DOHH2 (cell line): ENCODE measurements around the gene SLC66A3.

Experiments
- H3F3A ChIP-seq: fragments of 200-600 bp; sonication (generic), shearing (Covaris generic); 2 replicates; pipeline ENCODE4 v1.6.0; 2016; ENCODE audit warnings: antibody characterized with exemption, mild to moderate bottlenecking; ENCODE audit not compliant: control insufficient read depth, insufficient read depth
- H3K27ac ChIP-seq: fragments of 200-600 bp; sonication (generic); 2 replicates; pipeline ENCODE4 v1.5.1; 2014; ENCODE audit warnings: low read depth, mild to moderate bottlenecking, low read length, moderate library complexity
- H3K27me3 ChIP-seq: fragments of 200-600 bp; sonication (generic); 2 replicates; pipeline ENCODE4 v1.6.1; 2014; ENCODE audit warnings: mild to moderate bottlenecking, low read length, mixed read lengths; ENCODE audit not compliant: control insufficient read depth
- H3K36me3 ChIP-seq: fragments of 200-600 bp; sonication (generic); 2 replicates; pipeline ENCODE4 v1.6.1; 2014; ENCODE audit warnings: mild to moderate bottlenecking, low read length, moderate library complexity, mixed read lengths; ENCODE audit not compliant: control insufficient read depth
- H3K4me1 ChIP-seq: fragments of 200-600 bp; sonication (generic); 2 replicates; pipeline ENCODE4 v1.6.1; 2014; ENCODE audit warnings: mild to moderate bottlenecking, low read length, mixed read lengths; ENCODE audit not compliant: control insufficient read depth
- H3K4me2 ChIP-seq: fragments of 200-600 bp; sonication (generic); 2 replicates; pipeline ENCODE4 v1.6.0; 2014; ENCODE audit warnings: mild to moderate bottlenecking, low read length, moderate library complexity
- H3K4me3 ChIP-seq: fragments of 200-600 bp; sonication (generic); 2 replicates; pipeline ENCODE4 v1.5.1; 2014; ENCODE audit warnings: mild to moderate bottlenecking, low read length, mixed read lengths
- H3K79me2 ChIP-seq: fragments of 200-600 bp; sonication (generic); 2 replicates; pipeline ENCODE4 v1.6.1; 2014; ENCODE audit warnings: mild to moderate bottlenecking, low read length, mixed read lengths; ENCODE audit not compliant: control insufficient read depth
- H3K9me2 ChIP-seq: fragments of 200-600 bp; sonication (generic); replicated peaks from 2 replicates; pipeline ENCODE4 v1.6.1; 2014; ENCODE audit warnings: mild to moderate bottlenecking, low read length, mixed read lengths; ENCODE audit not compliant: control insufficient read depth
- H3K9me3 ChIP-seq: fragments of 200-600 bp; sonication (generic); 2 replicates; pipeline ENCODE4 v1.6.1; 2014; ENCODE audit warnings: antibody characterized with exemption, low read length, mixed read lengths; ENCODE audit not compliant: control insufficient read depth, insufficient read depth
- H4K20me1 ChIP-seq: fragments of 200-600 bp; sonication (generic); 2 replicates; pipeline ENCODE4 v1.6.0; 2014; ENCODE audit warnings: low read depth, mild to moderate bottlenecking, antibody characterized with exemption, low read length, moderate library complexity; ENCODE audit not compliant: control insufficient read depth, insufficient read depth
- CTCF ChIP-seq: fragments of 200-600 bp; sonication (generic); IDR thresholded peaks from one replicate; pipeline ENCODE4 v1.5.1; 2014; ENCODE audit warnings: antibody characterized with exemption, mild to moderate bottlenecking, low read depth, low read length; ENCODE audit not compliant: poor library complexity, severe bottlenecking
- EZH2phosphoT487 ChIP-seq: fragments of 200-600 bp; sonication (generic); IDR thresholded peaks from 2 replicates; pipeline ENCODE4 v1.6.1; 2017; ENCODE audit warnings: borderline replicate concordance, mild to moderate bottlenecking, antibody characterized with exemption, low read length, moderate library complexity, mixed read lengths

Gene SLC66A3

GRCh38 chr2:11145350-11145749 is 9.9 kb upstream of the SLC66A3 start:
- no peak for TF ChIP-seq EZH2phosphoT487
- TF ChIP-seq CTCF = no peak
- no peak overlapping the region for H3K27ac ChIP-seq
- H3K9me3 ChIP-seq = no peaks in the 10 kb centered on the region
- no peaks in the 10 kb centered on the region for H3K79me2 ChIP-seq
- H3K4me3 ChIP-seq = no peak overlapping the region
- peaks cover 4% of the 10 kb centered on the region for H3K4me1 ChIP-seq
- H3K4me2 ChIP-seq = no peak overlapping the region
- no peaks in the 10 kb centered on the region for H3K9me2 ChIP-seq
- peaks cover 7% of the 10 kb centered on the region for H3K27me3 ChIP-seq
- H3F3A ChIP-seq = no peaks in the 10 kb centered on the region
- H3K36me3 ChIP-seq = no peaks in the 10 kb centered on the region
- H4K20me1 ChIP-seq = no peaks in the 10 kb centered on the region

- H3K36me3 ChIP-seq = no peaks in the 10 kb centered on the region
- H3K27me3 ChIP-seq = peaks cover 7% of the 10 kb centered on the region
- H3K4me2 ChIP-seq = no peak overlapping the region
- no peaks in the 10 kb centered on the region for H4K20me1 ChIP-seq
- no peaks in the 10 kb centered on the region for H3K79me2 ChIP-seq
- H3K4me3 ChIP-seq = no peak overlapping the region
- no peak overlapping the region for H3K27ac ChIP-seq
- TF ChIP-seq CTCF = no peak
- TF ChIP-seq EZH2phosphoT487 = no peak
- H3F3A ChIP-seq = no peaks in the 10 kb centered on the region
- no peaks in the 10 kb centered on the region for H3K9me3 ChIP-seq
- H3K4me1 ChIP-seq = peaks cover 4% of the 10 kb centered on the region
- H3K9me2 ChIP-seq = no peaks in the 10 kb centered on the region
Measured at GRCh38 chr2:11146076-11146475, 9.2 kb upstream of the SLC66A3 start.

- peaks cover 4% of the 10 kb centered on the region for H3K4me1 ChIP-seq
- H3K9me2 ChIP-seq = no peaks in the 10 kb centered on the region
- H4K20me1 ChIP-seq = no peaks in the 10 kb centered on the region
- no peak overlapping the region for H3K4me3 ChIP-seq
- no peak for TF ChIP-seq EZH2phosphoT487
- TF ChIP-seq CTCF = no peak
- no peaks in the 10 kb centered on the region for H3K79me2 ChIP-seq
- no peaks in the 10 kb centered on the region for H3K36me3 ChIP-seq
- no peaks in the 10 kb centered on the region for H3F3A ChIP-seq
- H3K4me2 ChIP-seq = no peak overlapping the region
- peaks cover 7% of the 10 kb centered on the region for H3K27me3 ChIP-seq
- H3K27ac ChIP-seq = no peak overlapping the region
- H3K9me3 ChIP-seq = no peaks in the 10 kb centered on the region
Measured at GRCh38 chr2:11147263-11147662, 8.0 kb upstream of the SLC66A3 start.

- Histone ChIP-seq H3K27ac (no peak overlapping the region), H3F3A (no peaks in the 10 kb centered on the region), H3K36me3 (no peaks in the 10 kb centered on the region), H3K4me1 (peaks cover 15% of the 10 kb centered on the region), H4K20me1 (no peaks in the 10 kb centered on the region), H3K4me2 (no peak overlapping the region), H3K79me2 (no peaks in the 10 kb centered on the region), H3K4me3 (no peak overlapping the region), H3K9me3 (no peaks in the 10 kb centered on the region), H3K27me3 (peaks cover 2% of the 10 kb centered on the region; the same call in 1 of the 2 replicates), H3K9me2 (no peaks in the 10 kb centered on the region)
- TF ChIP-seq EZH2phosphoT487 (no peak), CTCF (no peak)
Measured at GRCh38 chr2:11152591-11152990, 2.7 kb upstream of the SLC66A3 start.
